GM18909 (cell line): ENCODE results near the gene SLIT3.
A peak's percentile ranks its signal among the peaks of the same experiment; 100 is the strongest.

Source experiments
- ATAC-seq: cut with Tn5 transposase; IDR thresholded peaks from one replicate; pipeline ENCODE4 v1.9.1; 2021; ENCODE audit warnings: mild to moderate bottlenecking; ENCODE audit not compliant: unreplicated experiment, poor library complexity

SLIT3 gene

DNA sequence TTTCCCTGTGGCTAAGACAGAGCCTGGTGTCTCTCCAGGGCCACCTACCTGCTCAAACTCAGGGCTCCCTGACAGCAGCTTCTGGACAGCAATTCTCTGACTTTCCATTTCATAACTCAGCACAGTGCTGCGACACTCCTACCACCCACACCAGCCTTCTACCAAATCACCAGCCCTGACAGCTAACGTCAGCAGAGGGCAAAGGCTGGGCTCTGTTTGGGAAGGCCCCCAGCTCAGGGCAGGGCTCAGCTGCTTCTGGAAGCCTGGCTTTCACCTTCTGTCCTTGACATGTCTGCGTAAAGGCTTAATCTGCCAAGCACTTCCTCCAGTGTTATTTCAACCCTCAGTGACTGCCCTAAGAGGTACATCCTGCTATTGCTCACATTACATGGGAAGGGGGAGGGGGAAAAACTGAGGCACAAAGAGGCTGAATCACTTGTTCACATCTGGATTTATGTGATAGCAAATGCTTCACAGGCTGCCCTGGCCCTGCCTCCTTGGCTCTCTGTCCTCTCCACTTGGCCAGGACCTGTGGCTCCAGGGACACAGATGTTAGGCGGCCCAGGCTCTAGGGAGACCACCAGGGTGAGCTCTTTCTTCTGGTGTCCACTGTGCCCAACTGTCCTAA lies 619.3 kb downstream of the SLIT3 start:
- ATAC-seq: no peak

DNA sequence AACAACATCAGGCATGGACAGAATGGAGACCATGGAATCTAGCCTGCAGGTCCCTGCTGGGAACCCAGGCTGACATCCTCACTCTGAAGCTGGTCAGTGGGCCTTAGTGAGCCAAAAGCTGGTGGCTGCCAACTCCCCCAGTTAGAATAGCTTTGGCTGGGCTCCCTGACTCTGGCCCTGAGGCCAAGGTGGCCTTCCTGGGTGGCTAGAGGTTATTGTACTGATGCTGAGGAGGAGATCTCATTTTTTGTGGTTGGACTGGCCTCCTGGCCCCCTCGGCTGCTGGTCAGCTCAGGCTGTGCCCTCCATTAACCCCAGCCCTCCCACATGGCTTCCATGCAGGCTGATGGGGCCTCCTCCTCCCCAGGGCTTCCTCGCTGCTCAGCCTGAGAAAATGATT lies 620.5 kb downstream of the SLIT3 start:
- no peak for ATAC-seq

GRCh38 chr5:168679515-168679920 lies 621.4 kb downstream of the SLIT3 start:
- ATAC-seq: peak; percentile 62

GRCh38 chr5:168676501-168676900 lies 624.4 kb downstream of the SLIT3 start:
- ATAC-seq: no peak

- ATAC-seq: no peak
These were observed 625.0 kb downstream of the SLIT3 start for GRCh38 chr5:168675883-168676408.

- no peak for ATAC-seq
These were observed 626.0 kb downstream of the SLIT3 start for GRCh38 chr5:168674893-168675482.

DNA sequence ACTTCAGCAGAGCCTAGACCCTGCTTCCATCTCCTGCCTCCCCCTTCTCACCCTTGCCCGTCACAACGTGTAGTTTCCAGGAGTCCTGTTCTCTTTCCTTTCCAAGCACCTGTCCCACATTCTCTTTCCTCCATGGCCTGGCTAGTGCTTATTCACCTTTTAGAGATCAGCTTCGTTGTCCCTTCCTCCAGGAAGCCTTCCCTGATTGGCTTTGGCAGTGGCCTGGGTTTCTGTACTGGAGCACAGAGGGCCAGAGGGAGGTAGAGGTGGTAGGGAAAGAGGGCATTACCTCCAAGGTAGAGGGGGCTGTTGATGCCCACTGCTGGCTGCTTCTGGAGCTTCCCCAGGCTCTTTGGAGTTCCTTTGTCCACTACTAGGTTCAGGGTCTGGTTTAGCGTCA lies 628.1 kb downstream of the SLIT3 start:
- no peak for ATAC-seq

DNA sequence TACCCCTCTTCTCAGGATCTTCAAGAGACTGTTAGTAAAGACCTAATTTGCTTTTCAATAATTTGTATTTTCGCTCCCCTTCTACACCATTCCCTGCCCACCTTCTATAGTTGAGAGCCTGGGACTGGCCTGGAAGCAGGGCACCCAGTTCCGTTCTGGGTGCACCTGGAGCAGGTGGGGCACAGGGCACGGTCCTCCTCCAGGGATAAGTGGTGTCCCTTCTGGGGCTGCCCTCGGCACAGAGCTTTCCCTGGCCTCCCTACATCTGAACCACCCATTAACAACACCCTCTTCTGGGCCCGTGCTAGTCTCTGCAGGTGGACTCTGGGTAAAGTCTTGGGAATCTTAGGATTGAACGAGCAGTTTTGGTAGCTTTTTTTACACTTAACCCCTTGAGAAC lies 628.9 kb downstream of the SLIT3 start:
- ATAC-seq: no peak

- no peak for ATAC-seq
These were observed 629.9 kb downstream of the SLIT3 start for GRCh38 chr5:168670881-168671575.

DNA sequence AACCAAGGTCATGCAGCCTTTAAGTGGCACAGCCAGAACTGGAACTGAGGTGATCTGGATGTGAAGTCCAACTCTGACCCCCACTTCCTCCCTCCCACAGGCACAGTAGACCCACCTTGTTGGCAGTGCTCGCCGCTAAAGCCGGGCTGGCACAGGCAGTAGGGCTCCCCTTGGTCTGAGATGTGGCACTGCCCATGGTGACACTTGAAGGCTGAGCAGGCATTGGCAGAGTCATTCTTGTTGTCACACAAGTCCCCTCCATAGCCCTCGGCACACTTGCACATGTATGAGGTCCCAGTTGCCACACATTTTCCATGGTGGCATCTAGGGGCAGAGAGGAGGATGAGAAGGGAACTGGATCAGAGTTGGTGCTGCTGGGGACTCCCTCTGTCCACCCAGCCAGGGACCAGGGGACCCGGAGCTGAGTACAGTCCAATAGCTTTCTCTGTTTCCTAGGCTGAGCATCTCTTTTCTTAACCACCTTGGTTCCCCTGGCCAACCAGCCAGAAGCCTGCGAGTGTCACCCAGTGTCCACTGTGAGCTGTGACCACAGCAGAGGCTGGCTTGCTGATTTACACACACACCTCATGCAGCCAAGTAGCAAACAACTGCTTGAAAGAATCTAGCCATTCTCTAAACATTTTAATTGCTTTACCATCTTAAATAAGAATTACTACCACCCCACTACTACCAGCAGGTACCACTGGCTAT lies 631.1 kb downstream of the SLIT3 start:
- ATAC-seq: no peak

GRCh38 chr5:168669156-168669555 lies 631.8 kb downstream of the SLIT3 start:
- ATAC-seq: no peak

DNA sequence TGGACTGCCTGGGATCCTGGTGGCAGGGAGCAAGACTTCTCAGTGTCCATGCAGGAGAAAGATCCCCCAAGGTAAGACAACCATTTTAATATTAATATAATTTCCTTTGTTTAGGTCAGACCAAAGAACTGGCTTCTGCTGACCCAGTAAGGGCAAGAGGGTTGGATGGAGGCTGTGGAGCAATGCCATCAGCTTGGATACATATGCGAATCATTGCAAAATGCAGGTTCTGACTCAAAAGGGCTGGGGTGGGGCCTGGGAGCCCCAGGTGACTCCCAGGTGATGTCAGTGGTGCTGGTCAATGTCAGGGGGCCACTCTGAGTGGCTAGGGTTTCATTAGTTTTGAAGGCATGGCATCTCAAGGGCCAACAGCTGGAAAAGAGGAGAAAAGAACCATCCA lies 632.9 kb downstream of the SLIT3 start:
- no peak for ATAC-seq

DNA sequence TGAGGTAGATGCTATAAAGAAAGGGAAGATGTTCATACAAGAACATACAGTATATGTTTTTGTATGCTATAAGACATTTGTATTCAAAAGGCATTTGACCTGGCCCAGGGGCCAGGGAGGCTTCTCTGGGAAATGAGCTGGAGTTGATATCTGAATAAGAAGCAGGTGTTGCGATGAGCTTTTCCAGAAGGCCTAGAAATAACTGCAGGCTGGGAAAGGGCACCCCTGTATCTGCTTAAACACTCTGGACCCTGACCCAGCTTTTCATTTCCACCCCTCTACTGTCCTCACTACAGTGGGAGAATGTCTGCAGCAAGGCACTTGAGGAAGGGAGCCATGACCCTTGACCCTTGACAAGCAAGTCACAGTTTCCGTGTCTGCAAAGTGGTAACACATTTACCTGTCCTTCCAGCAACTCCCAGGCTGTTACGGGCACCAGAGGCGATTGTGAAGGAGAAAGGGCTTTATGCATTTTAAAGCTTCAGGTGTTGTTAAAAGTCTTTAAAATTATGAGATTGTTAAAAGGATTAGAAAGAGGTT lies 633.6 kb downstream of the SLIT3 start:
- ATAC-seq: no peak

GRCh38 chr5:168666356-168666755 lies 634.6 kb downstream of the SLIT3 start:
- ATAC-seq: no peak

DNA sequence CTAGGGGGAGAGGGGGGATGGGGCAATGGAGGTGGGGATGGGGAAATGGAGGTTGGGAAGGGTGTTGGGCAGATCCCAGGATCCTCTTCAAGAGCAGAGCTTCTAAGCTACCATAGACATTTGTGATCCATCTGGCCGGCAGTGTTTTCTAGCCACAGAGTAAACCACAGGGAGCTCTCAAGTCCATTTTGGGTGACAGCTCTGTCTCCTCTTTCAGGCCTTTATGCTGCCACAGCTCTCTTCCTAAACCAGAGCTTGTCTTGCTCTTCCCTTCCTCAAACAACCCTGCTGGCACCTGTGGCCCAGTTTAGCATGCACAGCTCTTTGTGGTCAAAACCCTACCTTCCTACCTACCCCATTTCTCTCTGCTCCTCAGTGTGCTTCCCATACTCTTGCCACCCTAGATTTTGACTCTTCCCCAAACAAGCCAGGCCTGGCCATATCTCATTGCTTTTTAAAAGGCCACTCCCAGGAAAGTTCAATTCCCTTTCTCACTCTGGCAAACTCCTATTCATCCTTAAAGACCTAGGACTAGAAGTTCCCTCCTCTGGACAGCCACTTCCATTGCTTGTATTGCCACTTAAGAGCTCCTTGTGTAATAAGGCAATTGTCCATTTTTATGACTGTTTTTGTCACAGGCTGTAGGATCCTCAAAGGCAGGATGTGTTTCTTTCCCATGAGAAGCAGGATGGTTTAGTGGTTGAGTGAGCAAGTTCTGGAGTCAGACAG lies 637.5 kb downstream of the SLIT3 start:
- ATAC-seq: no peak

GRCh38 chr5:168661593-168662485 lies 639.1 kb downstream of the SLIT3 start:
- no peak for ATAC-seq

- ATAC-seq: no peak
These were observed 640.2 kb downstream of the SLIT3 start for GRCh38 chr5:168660691-168661090.

- no peak for ATAC-seq
These were observed 641.6 kb downstream of the SLIT3 start for GRCh38 chr5:168659286-168659847.

DNA sequence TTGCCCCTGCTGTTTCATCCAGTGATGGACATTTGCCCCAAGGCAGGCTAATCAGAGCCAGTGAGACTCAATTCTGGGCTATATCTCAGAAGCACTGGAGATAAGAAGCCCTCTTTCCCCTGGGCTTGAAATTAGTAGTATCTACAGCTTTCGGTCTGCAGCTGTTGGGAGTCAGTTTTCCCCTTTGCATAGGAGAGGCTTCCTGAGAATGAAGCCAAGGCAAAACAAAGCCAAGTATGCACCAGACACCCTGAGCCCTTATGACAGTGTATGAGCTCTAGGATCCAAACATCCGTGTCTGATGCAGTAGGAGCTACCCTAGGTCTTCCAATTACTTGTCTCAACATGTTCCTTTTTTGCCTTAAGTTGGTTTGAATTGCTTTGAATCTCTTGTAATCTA lies 642.5 kb downstream of the SLIT3 start:
- no peak for ATAC-seq
